ENCODE measurements around the gene CLIC4. TPM values are rescaled to one million over a fixed set of nuclear protein-coding genes. Genes with fewer than 3 reads are reported as not detected.

Gene CLIC4
- total and polyA plus RNA-seq, 8 donors, result 53.5 to 372 (median 110) TPM

DNA sequence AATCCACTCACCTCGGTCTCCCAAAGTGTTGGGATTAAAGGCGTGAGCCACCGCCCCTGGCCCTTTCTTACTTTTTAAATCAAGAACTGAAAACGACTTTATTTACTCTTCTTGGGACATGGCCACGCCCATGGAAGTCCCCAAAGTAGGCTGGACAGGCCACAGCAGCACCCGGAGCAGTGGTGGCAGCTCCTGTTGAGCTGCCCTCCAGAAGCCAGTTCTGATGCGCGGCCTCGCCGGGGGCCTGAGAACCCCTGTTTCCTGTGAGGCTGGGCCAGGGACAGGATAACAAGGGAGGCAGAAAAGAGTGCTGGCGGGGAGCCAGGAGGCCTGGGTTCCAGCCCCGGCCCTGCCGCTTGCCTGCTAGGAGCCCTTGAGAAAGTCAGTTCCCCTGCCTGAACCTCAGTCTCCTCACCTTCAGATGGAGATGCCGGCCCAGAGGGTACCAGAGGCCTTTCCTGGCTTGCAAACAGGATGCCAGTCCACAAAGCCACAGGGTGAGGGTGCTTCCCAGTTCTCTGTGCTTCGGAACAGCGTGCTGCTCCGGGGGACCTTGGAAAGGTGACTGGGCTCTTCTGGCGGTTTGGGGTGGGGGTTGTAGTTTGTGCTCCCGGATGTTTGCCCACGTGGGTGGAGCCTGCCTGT, 125.4 kb downstream of the CLIC4 start:
- WGBS, 5 donors, result 36 to 45% (median 41%) methylated on average over 9 to 20 of the region's 20 CpGs
- intact Hi-C loops (cut with DNase I; ENCODE audit: low total_unique reads), result no loop called here
- H3K4me1 ChIP-seq, result peaks cover 0 to 6% (median 0%) of the 10 kb centered on the region in 4 donors
- no peak overlapping the region for H3K27ac ChIP-seq
- no peaks in the 10 kb centered on the region for H3K9me3 ChIP-seq
- peak; percentile 24 to 37 for DNase-seq
- peaks cover 0 to 63% (median 13%) of the 10 kb centered on the region in 3 donors for H3K27me3 ChIP-seq
- no peaks in the 10 kb centered on the region for H3K36me3 ChIP-seq
- TF ChIP-seq POLR2AphosphoS5 (IDR thresholded peaks at IDR 0.05) (no peak), EP300 (IDR thresholded peaks at IDR 0.05) (no peak), POLR2A (IDR thresholded peaks at IDR 0.05) (no peak)
- TF ChIP-seq, protein P1, sequence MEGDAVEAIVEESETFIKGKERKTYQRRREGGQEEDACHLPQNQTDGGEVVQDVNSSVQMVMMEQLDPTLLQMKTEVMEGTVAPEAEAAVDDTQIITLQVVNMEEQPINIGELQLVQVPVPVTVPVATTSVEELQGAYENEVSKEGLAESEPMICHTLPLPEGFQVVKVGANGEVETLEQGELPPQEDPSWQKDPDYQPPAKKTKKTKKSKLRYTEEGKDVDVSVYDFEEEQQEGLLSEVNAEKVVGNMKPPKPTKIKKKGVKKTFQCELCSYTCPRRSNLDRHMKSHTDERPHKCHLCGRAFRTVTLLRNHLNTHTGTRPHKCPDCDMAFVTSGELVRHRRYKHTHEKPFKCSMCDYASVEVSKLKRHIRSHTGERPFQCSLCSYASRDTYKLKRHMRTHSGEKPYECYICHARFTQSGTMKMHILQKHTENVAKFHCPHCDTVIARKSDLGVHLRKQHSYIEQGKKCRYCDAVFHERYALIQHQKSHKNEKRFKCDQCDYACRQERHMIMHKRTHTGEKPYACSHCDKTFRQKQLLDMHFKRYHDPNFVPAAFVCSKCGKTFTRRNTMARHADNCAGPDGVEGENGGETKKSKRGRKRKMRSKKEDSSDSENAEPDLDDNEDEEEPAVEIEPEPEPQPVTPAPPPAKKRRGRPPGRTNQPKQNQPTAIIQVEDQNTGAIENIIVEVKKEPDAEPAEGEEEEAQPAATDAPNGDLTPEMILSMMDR (IDR thresholded peaks at IDR 0.05), result no peak
- H3K4me3 ChIP-seq, result no peak overlapping the region

DNA sequence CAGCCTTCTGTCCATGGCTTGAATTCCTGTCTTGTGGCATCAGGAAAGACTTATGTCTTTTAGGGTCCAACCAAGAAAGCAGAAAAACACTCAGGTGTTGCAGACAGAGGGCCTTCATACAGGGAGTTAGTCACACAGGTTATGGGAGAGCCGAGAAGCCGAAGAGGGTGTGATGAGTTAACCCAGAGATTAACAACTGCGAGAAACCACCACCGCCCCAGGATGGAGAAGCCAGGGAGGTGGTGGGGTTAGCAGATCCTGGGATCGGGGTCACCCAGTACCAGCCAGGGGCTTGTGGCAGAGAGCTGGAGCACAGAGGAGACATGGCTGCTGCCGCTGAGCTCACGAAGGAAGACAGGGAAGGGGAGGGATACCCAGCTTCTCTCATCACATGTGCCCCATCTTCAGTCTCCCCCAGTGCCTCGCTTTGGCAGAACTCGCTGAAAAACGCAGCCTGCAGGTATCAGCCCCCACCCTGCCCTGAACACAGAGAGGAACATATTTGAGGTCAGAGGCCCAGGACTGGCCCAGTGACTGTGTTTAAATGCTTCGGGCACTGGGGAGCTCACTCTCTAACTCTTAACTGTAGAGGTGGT, 126.2 kb downstream of the CLIC4 start:
- 79 to 92% (median 87%) methylated on average over 7 to 11 of the region's 11 CpGs for WGBS, 5 donors
- intact Hi-C loops (cut with DNase I; ENCODE audit: low total_unique reads), result no loop called here
- no peaks in the 10 kb centered on the region for H3K9me3 ChIP-seq
- no peak for DNase-seq
- no peak for TF ChIP-seq POLR2A (IDR thresholded peaks at IDR 0.05)
- TF ChIP-seq EP300 (IDR thresholded peaks at IDR 0.05), result no peak
- TF ChIP-seq, protein P1 (IDR thresholded peaks at IDR 0.05), result no peak
- no peak for TF ChIP-seq POLR2AphosphoS5 (IDR thresholded peaks at IDR 0.05)
- H3K4me1 ChIP-seq, result peaks cover 0 to 6% (median 0%) of the 10 kb centered on the region in 4 donors
- peaks cover 0 to 59% (median 13%) of the 10 kb centered on the region in 3 donors for H3K27me3 ChIP-seq
- H3K27ac ChIP-seq, result no peak overlapping the region
- H3K36me3 ChIP-seq, result no peaks in the 10 kb centered on the region
- no peak overlapping the region for H3K4me3 ChIP-seq

DNA sequence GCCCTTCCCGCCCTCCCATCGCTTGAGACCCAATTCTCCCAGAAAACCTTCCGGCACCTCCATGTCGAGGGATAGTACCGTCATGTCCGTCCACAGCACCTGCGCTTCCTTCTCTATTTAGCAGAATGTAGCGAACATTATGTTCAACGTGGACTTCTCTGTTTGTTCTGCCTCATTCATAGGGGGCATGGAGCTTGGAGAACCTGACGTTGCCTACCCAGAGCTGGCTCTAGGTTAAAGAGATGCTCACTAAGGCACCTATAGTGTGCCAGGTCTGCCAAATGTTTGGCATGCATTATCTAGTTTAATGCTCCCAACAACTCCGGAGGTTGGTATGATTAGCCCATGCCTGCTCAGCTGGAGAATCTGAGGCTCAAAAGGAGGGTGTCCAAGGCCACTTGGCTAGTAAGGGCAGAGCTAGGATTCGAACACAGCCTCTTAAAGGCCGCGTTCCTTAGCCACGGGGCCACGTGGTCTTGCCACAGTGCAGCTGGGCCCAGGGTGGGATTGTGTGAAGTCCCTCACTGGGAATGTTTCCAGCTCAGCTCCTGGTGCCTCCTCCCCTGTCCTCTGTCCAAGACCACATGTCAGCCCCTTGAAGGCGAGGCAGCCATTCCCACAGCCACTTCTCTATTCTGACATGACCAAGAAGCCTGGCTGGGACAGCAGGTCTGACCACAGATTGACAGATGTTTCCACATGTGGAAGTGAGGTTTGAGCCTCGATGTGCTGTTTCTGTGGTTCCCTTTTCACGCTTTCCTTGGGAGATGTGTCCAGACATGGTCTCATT, 127.0 kb downstream of the CLIC4 start:
- H3K27ac ChIP-seq, result no peak overlapping the region
- H3K4me3 ChIP-seq, result no peak overlapping the region
- no peaks in the 10 kb centered on the region for H3K9me3 ChIP-seq
- 71 to 92% (median 82%) methylated on average over 13 to 19 of the region's 19 CpGs for whole genome bisulfite sequencing, 5 donors
- peaks cover 0 to 58% (median 10%) of the 10 kb centered on the region in 3 donors for H3K27me3 ChIP-seq
- peaks cover 0 to 6% (median 0%) of the 10 kb centered on the region in 4 donors for H3K4me1 ChIP-seq
- intact Hi-C loops (cut with DNase I; ENCODE audit: low total_unique reads), result no loop called here
- peak in 1 of 2 donors; percentile 24 for DNase-seq
- TF ChIP-seq, protein P1 (IDR thresholded peaks at IDR 0.05), result no peak
- TF ChIP-seq EP300 (IDR thresholded peaks at IDR 0.05) (no peak), POLR2A (IDR thresholded peaks at IDR 0.05) (no peak), POLR2AphosphoS5 (IDR thresholded peaks at IDR 0.05) (no peak)
- no peaks in the 10 kb centered on the region for H3K36me3 ChIP-seq

DNA sequence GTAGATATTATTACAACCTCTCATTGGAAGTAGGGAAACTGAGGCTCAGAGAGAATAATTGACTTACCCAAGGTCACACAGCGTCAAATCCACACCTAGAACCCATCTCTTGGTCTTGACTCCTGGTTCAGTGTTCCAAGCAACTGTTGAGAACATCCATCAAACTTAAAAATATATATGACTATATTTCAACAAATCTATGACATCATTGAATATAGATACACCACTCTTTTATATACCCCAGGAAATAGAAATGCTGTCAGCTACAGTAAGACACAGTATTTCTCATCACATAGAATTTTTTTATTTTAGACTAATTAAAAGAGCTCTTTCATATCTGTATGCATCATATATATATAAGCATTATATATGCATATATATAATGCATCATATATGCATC, 127.9 kb downstream of the CLIC4 start:
- no peak for DNase-seq
- Histone ChIP-seq H3K27ac (no peak overlapping the region), H3K9me3 (no peaks in the 10 kb centered on the region), H3K4me1 (peaks cover 0 to 6% (median 0%) of the 10 kb centered on the region in 4 donors), H3K4me3 (no peak overlapping the region), H3K36me3 (no peaks in the 10 kb centered on the region), H3K27me3 (peaks cover 0 to 51% (median 7%) of the 10 kb centered on the region in 3 donors)
- no peak for TF ChIP-seq EP300 (IDR thresholded peaks at IDR 0.05)
- TF ChIP-seq, protein P1 (IDR thresholded peaks at IDR 0.05), result no peak
- no peak for TF ChIP-seq POLR2AphosphoS5 (IDR thresholded peaks at IDR 0.05)
- no peak for TF ChIP-seq POLR2A (IDR thresholded peaks at IDR 0.05)
- WGBS, 5 donors, result 69 to 93% (median 75%) methylated on average over 1 of the region's 1 CpG
- intact Hi-C loops (cut with DNase I; ENCODE audit: low total_unique reads), result no loop called here
